ENCODE measurements around the gene CCNYL1.

DNA sequence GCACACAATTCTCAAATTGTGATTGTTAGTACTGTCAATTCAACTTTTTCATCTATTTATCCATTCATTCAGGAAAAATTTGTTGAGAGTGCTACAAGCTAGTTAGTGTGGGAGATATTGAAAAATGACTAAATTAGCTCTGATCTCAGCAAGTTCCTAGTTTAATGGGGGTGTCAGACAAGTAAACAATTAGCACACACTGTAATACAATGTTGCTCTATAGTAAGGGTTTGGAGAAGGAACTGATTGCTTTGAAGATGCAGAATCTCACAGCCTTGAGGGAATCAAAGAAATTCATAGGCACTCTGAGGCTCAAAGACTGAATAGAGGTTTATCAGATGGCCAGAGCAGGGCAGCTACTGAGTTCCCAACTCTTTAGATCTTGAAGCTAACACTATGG lies 6.8 kb upstream of the CCNYL1 start:
- TF ChIP-seq, protein P1, sequence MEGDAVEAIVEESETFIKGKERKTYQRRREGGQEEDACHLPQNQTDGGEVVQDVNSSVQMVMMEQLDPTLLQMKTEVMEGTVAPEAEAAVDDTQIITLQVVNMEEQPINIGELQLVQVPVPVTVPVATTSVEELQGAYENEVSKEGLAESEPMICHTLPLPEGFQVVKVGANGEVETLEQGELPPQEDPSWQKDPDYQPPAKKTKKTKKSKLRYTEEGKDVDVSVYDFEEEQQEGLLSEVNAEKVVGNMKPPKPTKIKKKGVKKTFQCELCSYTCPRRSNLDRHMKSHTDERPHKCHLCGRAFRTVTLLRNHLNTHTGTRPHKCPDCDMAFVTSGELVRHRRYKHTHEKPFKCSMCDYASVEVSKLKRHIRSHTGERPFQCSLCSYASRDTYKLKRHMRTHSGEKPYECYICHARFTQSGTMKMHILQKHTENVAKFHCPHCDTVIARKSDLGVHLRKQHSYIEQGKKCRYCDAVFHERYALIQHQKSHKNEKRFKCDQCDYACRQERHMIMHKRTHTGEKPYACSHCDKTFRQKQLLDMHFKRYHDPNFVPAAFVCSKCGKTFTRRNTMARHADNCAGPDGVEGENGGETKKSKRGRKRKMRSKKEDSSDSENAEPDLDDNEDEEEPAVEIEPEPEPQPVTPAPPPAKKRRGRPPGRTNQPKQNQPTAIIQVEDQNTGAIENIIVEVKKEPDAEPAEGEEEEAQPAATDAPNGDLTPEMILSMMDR (IDR thresholded peaks at IDR 0.05 in 8 of 11, conservative IDR thresholded peaks at IDR 0.05 in 3 of 11): no peak
- TF ChIP-seq POLR2A (IDR thresholded peaks at IDR 0.05) (no peak), POLR2AphosphoS5 (IDR thresholded peaks at IDR 0.05) (no peak)

Data from spleen (tissue), 7 donors.